ENCODE measurements around the gene FGF18. TPM values are rescaled to one million over a fixed set of nuclear protein-coding genes. Genes with fewer than 3 reads are reported as not detected.

Gene FGF18
- total and polyA plus RNA-seq, 9 of the 15 experiments (the other 6 are each of a cell fraction or from before 2014, with no cell fraction given), result 0.05 to 0.18 (median 0.11) TPM; not detected in 6

DNA sequence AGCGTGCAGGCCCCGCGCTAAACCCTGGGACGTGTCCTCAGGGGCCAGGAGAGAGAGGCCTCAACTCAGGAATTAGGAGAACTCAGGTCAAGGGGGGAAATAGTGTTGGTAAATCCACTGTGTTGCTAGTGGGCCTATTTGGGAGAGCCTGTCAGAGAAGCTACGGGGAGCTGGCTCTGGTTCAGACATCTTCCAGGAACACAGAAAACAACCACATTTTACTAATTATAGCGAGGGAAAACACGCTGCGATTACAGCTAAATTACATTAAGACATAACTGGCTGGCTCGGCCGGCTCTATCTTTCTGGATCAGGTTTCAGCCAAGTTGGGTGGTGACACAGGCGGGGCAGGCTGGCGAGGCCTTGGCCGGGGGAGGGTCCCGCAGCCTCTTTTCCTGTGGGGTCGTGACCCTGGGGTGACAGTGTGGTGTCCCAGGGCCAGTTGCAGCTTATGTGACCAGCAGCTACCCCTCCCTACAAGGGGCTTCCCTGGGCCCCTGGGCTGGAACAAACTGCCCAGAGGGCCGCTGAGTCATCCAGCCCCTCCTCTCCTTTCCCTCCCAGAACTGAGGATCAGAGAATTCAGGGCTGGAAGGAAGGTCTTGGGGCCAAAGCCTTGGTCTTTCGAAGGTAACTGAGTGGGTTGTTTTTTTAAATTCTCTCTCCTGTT lies 75.1 kb downstream of the FGF18 start (continued):
- TF ChIP-seq REST (IDR thresholded peaks at IDR 0.05; ENCODE audit: borderline replicate concordance), result peak; percentile 98
- TF ChIP-seq REST (CRISPR knock-in tag; IDR thresholded peaks at IDR 0.05; ENCODE audit: low read depth), result no peak
- TF ChIP-seq LCOR (CRISPR knock-in tag; IDR thresholded peaks at IDR 0.05), result peak; percentile 34; the same call in 1 of the 2 replicates
- TF ChIP-seq GATAD2B (IDR thresholded peaks at IDR 0.05; ENCODE audit: borderline replicate concordance), result peak; percentile 81; the same call in 1 of the 2 replicates
- TF ChIP-seq PRPF4 (IDR thresholded peaks at IDR 0.05; ENCODE audit: insufficient read depth, low read depth, low read length, poor library complexity, severe bottlenecking), result no peak
- peak; percentile 62; the same call in 1 of the 2 replicates for TF ChIP-seq NBN (IDR thresholded peaks at IDR 0.05; ENCODE audit: low read depth)
- peak; percentile 22 for TF ChIP-seq HNRNPLL (IDR thresholded peaks at IDR 0.05; ENCODE audit: low read depth, low read length, poor library complexity, severe bottlenecking)
- TF ChIP-seq, protein P1, sequence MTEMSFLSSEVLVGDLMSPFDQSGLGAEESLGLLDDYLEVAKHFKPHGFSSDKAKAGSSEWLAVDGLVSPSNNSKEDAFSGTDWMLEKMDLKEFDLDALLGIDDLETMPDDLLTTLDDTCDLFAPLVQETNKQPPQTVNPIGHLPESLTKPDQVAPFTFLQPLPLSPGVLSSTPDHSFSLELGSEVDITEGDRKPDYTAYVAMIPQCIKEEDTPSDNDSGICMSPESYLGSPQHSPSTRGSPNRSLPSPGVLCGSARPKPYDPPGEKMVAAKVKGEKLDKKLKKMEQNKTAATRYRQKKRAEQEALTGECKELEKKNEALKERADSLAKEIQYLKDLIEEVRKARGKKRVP (CRISPR knock-in tag; IDR thresholded peaks at IDR 0.05), result peak; percentile 40; the same call in 1 of the 2 replicates
- TF ChIP-seq BMI1 (IDR thresholded peaks at IDR 0.05; ENCODE audit: low read length), result no peak
- no peak for TF ChIP-seq HDAC8 (tag; IDR thresholded peaks at IDR 0.05)
- no peak for TF ChIP-seq RBM22 (IDR thresholded peaks at IDR 0.05; ENCODE audit: low read depth, low read length, poor library complexity, severe bottlenecking)
- TF ChIP-seq ZNF584 (CRISPR knock-in tag; IDR thresholded peaks at IDR 0.05; ENCODE audit: low read depth), result no peak; the same call in 1 of the 2 replicates
- peak; percentile 60; the same call in 1 of the 2 replicates for TF ChIP-seq ZNF175 (CRISPR knock-in tag; IDR thresholded peaks at IDR 0.05; ENCODE audit: low read depth)
- TF ChIP-seq KHSRP (IDR thresholded peaks at IDR 0.05), result no peak
- TF ChIP-seq, protein P2, sequence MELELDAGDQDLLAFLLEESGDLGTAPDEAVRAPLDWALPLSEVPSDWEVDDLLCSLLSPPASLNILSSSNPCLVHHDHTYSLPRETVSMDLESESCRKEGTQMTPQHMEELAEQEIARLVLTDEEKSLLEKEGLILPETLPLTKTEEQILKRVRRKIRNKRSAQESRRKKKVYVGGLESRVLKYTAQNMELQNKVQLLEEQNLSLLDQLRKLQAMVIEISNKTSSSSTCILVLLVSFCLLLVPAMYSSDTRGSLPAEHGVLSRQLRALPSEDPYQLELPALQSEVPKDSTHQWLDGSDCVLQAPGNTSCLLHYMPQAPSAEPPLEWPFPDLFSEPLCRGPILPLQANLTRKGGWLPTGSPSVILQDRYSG (tag; conservative IDR thresholded peaks at IDR 0.05; ENCODE audit: low read depth), result 0 out of 2 replicates have a peak, but pooled peaks have one; percentile 35
- 0 out of 2 replicates have a peak, but pooled peaks have one; percentile 27 for TF ChIP-seq POLR2A (conservative IDR thresholded peaks at IDR 0.05)
